ENCODE results near the gene VPS37B. TPM values are rescaled to one million over a fixed set of nuclear protein-coding genes. Genes with fewer than 3 reads are reported as not detected.
"Not testable (repeated sequence)": the region's sequence is repeated elsewhere in the genome, so short reads cannot be mapped to it uniquely, and the experiment has no call there.

Gene VPS37B
- 10 to 100 TPM; 64.8 to 73.5 TPM for total RNA-seq

- peak within 1 kb of the TSS; percentile 87 to 100 for H3K9ac ChIP-seq (ENCODE audit: low read depth in 2 of 2, low read length in 2 of 2)
- H3K27ac ChIP-seq = peak within 1 kb of the TSS; percentile 72
- peaks cover 5% of the 10 kb centered on the region for H3K4me1 ChIP-seq
- H3K9me3 ChIP-seq = no peaks in the 10 kb centered on the region
- peak; percentile 84 for DNase-seq
- no peaks in the 10 kb centered on the region for H3K36me3 ChIP-seq
- H3K4me3 ChIP-seq = peak within 1 kb of the TSS; percentile 53
- intact Hi-C loops (cut with DNase I) = no loop called here
- no peak for TF ChIP-seq CTCF (IDR thresholded peaks at IDR 0.05)
- H3K27me3 ChIP-seq = no peaks in the 10 kb centered on the region
These were observed at the start of gene VPS37B for GRCh38 chr12:122895704-122896636. VPS37B (minus strand) TSS chr12:122896124; CDS start chr12:122896062, 62 bp downstream.

GRCh38 chr12:122944605-122945592 lies 49.0 kb upstream of the VPS37B start:
- H3K4me3 ChIP-seq = no peak overlapping the region
- TF ChIP-seq CTCF (IDR thresholded peaks at IDR 0.05) = no peak
- no peak overlapping the region for H3K27ac ChIP-seq
- no peaks in the 10 kb centered on the region for H3K9me3 ChIP-seq
- intact Hi-C loops (cut with DNase I) = no loop called here
- no peaks in the 10 kb centered on the region for H3K27me3 ChIP-seq
- no peaks in the 10 kb centered on the region for H3K36me3 ChIP-seq
- DNase-seq = no peak
- peaks cover 19% of the 10 kb centered on the region for H3K4me1 ChIP-seq
- H3K9ac ChIP-seq (ENCODE audit: low read depth in 2 of 2, low read length in 2 of 2) = peak overlapping the region in 1 of 2 donors; percentile 44

GRCh38 chr12:122943196-122943595 lies 47.3 kb upstream of the VPS37B start:
- Histone ChIP-seq H3K4me1 (peaks cover 19% of the 10 kb centered on the region), H3K4me3 (no peak overlapping the region)
- no peak for TF ChIP-seq CTCF (IDR thresholded peaks at IDR 0.05)

GRCh38 chr12:122942637-122943036 lies 46.7 kb upstream of the VPS37B start:
- intact Hi-C loops (cut with DNase I) = no loop called here
- no peak for TF ChIP-seq CTCF (IDR thresholded peaks at IDR 0.05)
- DNase-seq = no peak
- Histone ChIP-seq H3K27ac (no peak overlapping the region), H3K9ac (ENCODE audit: low read depth in 2 of 2, low read length in 2 of 2) (no peak overlapping the region), H3K4me1 (peaks cover 16% of the 10 kb centered on the region), H3K36me3 (no peaks in the 10 kb centered on the region), H3K4me3 (no peak overlapping the region), H3K9me3 (no peaks in the 10 kb centered on the region), H3K27me3 (no peaks in the 10 kb centered on the region)

More at GRCh38 chr12:122943196-122943595, 47.3 kb upstream of the VPS37B start:
- Histone ChIP-seq H3K27me3 (no peaks in the 10 kb centered on the region), H3K9me3 (no peaks in the 10 kb centered on the region), H3K9ac (ENCODE audit: low read depth in 2 of 2, low read length in 2 of 2) (no peak overlapping the region), H3K36me3 (no peaks in the 10 kb centered on the region), H3K27ac (no peak overlapping the region)
- no peak for DNase-seq
- intact Hi-C loops (cut with DNase I) = no loop called here

- DNase-seq; H3K4me3 ChIP-seq; H3K9ac ChIP-seq (ENCODE audit: low read depth in 2 of 2, low read length in 2 of 2); H3K27me3 ChIP-seq; intact Hi-C loops (cut with DNase I); H3K27ac ChIP-seq; H3K4me1 ChIP-seq; H3K36me3 ChIP-seq; H3K9me3 ChIP-seq: not testable (repeated sequence)
These were observed 45.4 kb upstream of the VPS37B start for GRCh38 chr12:122941351-122941750.

Data from colonic mucosa (tissue), 4 donors.